Mucosa of rectum (tissue), 2 donors: ENCODE results near the gene ZNF385B.

Experiments used
- H3K27ac ChIP-seq, 2 donors: one replicate each; pipeline ENCODE4 v1.7.0; 2013; ENCODE audit warnings: inconsistent platforms in 2 of 2, low read depth in 2 of 2, low read length in 2 of 2
- H3K27me3 ChIP-seq, 2 donors: one replicate each; pipeline ENCODE4 v1.7.0; 2013; ENCODE audit warnings: low read length in 2 of 2; ENCODE audit not compliant: control insufficient read depth in 2 of 2, insufficient read depth in 2 of 2
- H3K36me3 ChIP-seq, 2 donors: one replicate each; pipeline ENCODE4 v1.7.0; 2013; ENCODE audit warnings: low read length in 2 of 2; ENCODE audit not compliant: control insufficient read depth in 2 of 2, insufficient read depth in 2 of 2
- H3K4me1 ChIP-seq, 2 donors: one replicate each; pipeline ENCODE4 v1.7.0; 2013; ENCODE audit warnings: low read length in 2 of 2, mild to moderate bottlenecking in 1 of 2; ENCODE audit not compliant: control insufficient read depth in 2 of 2, insufficient read depth in 2 of 2
- H3K4me3 ChIP-seq, 2 donors: one replicate each; pipeline ENCODE4 v1.7.0; 2013; ENCODE audit warnings: low read length in 2 of 2
- H3K9ac ChIP-seq, 2 donors: one replicate each; pipeline ENCODE4 v1.7.0; 2013; ENCODE audit warnings: low read length in 2 of 2, low read depth in 1 of 2, mild to moderate bottlenecking in 1 of 2
- H3K9me3 ChIP-seq, 2 donors: one replicate each; pipeline ENCODE4 v1.7.0; 2013; ENCODE audit warnings: low read length in 2 of 2; ENCODE audit not compliant: control insufficient read depth in 2 of 2
- donor health status: healthy.
- donor health status: Normal muscosa, but diverticular disease.

Gene ZNF385B

GRCh38 chr2:179447421-179447820, 414.0 kb downstream of the ZNF385B start:
- Histone ChIP-seq H3K4me3 (no peak overlapping the region), H3K4me1 (no peaks in the 10 kb centered on the region), H3K36me3 (no peaks in the 10 kb centered on the region), H3K27me3 (no peaks in the 10 kb centered on the region), H3K27ac (no peak overlapping the region), H3K9me3 (no peaks in the 10 kb centered on the region), H3K9ac (no peak overlapping the region)

GRCh38 chr2:179446476-179447141, 414.8 kb downstream of the ZNF385B start:
- Histone ChIP-seq H3K9me3 (no peaks in the 10 kb centered on the region), H3K27ac (no peak overlapping the region), H3K4me1 (no peaks in the 10 kb centered on the region), H3K27me3 (no peaks in the 10 kb centered on the region), H3K9ac (no peak overlapping the region), H3K4me3 (no peak overlapping the region), H3K36me3 (no peaks in the 10 kb centered on the region)

GRCh38 chr2:179444056-179444455, 417.4 kb downstream of the ZNF385B start:
- H3K27me3 ChIP-seq = no peaks in the 10 kb centered on the region

GRCh38 chr2:179443180-179443579, 418.2 kb downstream of the ZNF385B start:
- Histone ChIP-seq H3K36me3 (no peaks in the 10 kb centered on the region), H3K9ac (no peak overlapping the region), H3K27ac (no peak overlapping the region), H3K9me3 (no peaks in the 10 kb centered on the region), H3K4me3 (no peak overlapping the region), H3K27me3 (no peaks in the 10 kb centered on the region), H3K4me1 (no peaks in the 10 kb centered on the region)

More at GRCh38 chr2:179444056-179444455, 417.4 kb downstream of the ZNF385B start:
- H3K27ac ChIP-seq = no peak overlapping the region
- H3K4me1 ChIP-seq = no peaks in the 10 kb centered on the region
- no peak overlapping the region for H3K9ac ChIP-seq
- no peaks in the 10 kb centered on the region for H3K36me3 ChIP-seq
- H3K4me3 ChIP-seq = no peak overlapping the region
- H3K9me3 ChIP-seq = no peaks in the 10 kb centered on the region

- Histone ChIP-seq H3K4me3 (no peak overlapping the region), H3K36me3 (no peaks in the 10 kb centered on the region), H3K27ac (no peak overlapping the region), H3K9me3 (no peaks in the 10 kb centered on the region), H3K27me3 (no peaks in the 10 kb centered on the region), H3K9ac (no peak overlapping the region), H3K4me1 (no peaks in the 10 kb centered on the region)
Observed at GRCh38 chr2:179442206-179442605, 419.2 kb downstream of the ZNF385B start.

- H3K4me3 ChIP-seq = no peak overlapping the region
- no peaks in the 10 kb centered on the region for H3K4me1 ChIP-seq
- no peak overlapping the region for H3K9ac ChIP-seq
- H3K9me3 ChIP-seq = no peaks in the 10 kb centered on the region
- no peaks in the 10 kb centered on the region for H3K27me3 ChIP-seq
- no peak overlapping the region for H3K27ac ChIP-seq
- no peaks in the 10 kb centered on the region for H3K36me3 ChIP-seq
Observed at GRCh38 chr2:179441551-179441950, 419.9 kb downstream of the ZNF385B start.

- Histone ChIP-seq H3K36me3 (no peaks in the 10 kb centered on the region), H3K4me3 (no peak overlapping the region), H3K9ac (no peak overlapping the region), H3K27ac (no peak overlapping the region), H3K9me3 (no peaks in the 10 kb centered on the region), H3K4me1 (no peaks in the 10 kb centered on the region), H3K27me3 (no peaks in the 10 kb centered on the region)
Observed at GRCh38 chr2:179440642-179441251, 420.7 kb downstream of the ZNF385B start.

GRCh38 chr2:179438654-179439053, 422.8 kb downstream of the ZNF385B start:
- H3K4me1 ChIP-seq = no peaks in the 10 kb centered on the region
- H3K27me3 ChIP-seq = no peaks in the 10 kb centered on the region
- no peak overlapping the region for H3K9ac ChIP-seq
- H3K27ac ChIP-seq = no peak overlapping the region
- H3K9me3 ChIP-seq = no peaks in the 10 kb centered on the region
- no peaks in the 10 kb centered on the region for H3K36me3 ChIP-seq
- H3K4me3 ChIP-seq = no peak overlapping the region

- no peaks in the 10 kb centered on the region for H3K36me3 ChIP-seq
- H3K9me3 ChIP-seq = no peaks in the 10 kb centered on the region
- H3K4me3 ChIP-seq = no peak overlapping the region
- H3K27ac ChIP-seq = no peak overlapping the region
- no peak overlapping the region for H3K9ac ChIP-seq
- no peaks in the 10 kb centered on the region for H3K4me1 ChIP-seq
- H3K27me3 ChIP-seq = no peaks in the 10 kb centered on the region
Observed at GRCh38 chr2:179437430-179437829, 424.0 kb downstream of the ZNF385B start.

GRCh38 chr2:179435566-179435965, 425.8 kb downstream of the ZNF385B start:
- Histone ChIP-seq H3K27me3 (no peaks in the 10 kb centered on the region), H3K4me3 (no peak overlapping the region), H3K9ac (no peak overlapping the region), H3K36me3 (no peaks in the 10 kb centered on the region), H3K9me3 (no peaks in the 10 kb centered on the region), H3K4me1 (no peaks in the 10 kb centered on the region), H3K27ac (no peak overlapping the region)
